ENCODE measurements around the gene FNBP1. TPM values are rescaled to one million over a fixed set of nuclear protein-coding genes. Genes with fewer than 3 reads are reported as not detected.

Gene FNBP1
- total RNA-seq, 1 donor from 2014 or later: 20.5 TPM

DNA sequence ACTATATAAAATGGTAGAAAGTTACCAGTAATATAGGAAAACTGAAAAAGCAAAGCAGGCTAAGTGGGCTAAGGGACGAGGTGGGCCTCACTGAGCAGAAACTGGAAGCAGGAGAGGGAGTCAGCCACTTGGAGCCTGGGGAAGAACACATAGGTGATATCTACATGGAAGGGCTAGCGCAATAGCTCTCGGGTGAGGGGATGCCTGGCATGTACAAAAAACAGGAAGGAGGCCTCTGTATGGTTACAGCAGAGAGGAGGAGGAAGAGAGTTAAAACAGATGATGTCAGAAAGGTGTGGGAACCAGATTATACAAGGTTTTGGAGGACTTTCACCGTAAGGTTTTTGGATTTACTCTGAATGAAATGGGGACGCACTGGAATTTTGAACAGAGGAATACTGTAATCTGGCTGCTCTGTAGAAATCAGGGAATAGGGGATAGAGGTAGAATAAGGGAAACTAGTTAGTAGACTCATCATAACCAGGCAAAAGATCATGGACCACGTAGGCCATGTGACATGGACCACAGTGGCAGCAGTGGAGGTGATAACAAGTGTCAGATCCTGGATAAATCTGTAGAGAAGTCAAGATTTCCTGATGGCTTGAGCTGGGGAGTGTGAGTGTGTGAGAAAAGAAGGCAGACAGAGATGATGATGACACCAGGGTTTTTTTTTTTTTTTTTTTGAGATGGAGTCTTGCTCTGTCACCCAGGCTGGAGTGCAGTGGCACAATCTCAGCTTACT lies 52.5 kb downstream of the FNBP1 start:
- H3K27me3 ChIP-seq (ENCODE audit: low read depth): no peaks in the 10 kb centered on the region
- no peak overlapping the region for H3K4me3 ChIP-seq
- H3K27ac ChIP-seq (replicated peaks): no peak overlapping the region
- TF ChIP-seq, protein P1, sequence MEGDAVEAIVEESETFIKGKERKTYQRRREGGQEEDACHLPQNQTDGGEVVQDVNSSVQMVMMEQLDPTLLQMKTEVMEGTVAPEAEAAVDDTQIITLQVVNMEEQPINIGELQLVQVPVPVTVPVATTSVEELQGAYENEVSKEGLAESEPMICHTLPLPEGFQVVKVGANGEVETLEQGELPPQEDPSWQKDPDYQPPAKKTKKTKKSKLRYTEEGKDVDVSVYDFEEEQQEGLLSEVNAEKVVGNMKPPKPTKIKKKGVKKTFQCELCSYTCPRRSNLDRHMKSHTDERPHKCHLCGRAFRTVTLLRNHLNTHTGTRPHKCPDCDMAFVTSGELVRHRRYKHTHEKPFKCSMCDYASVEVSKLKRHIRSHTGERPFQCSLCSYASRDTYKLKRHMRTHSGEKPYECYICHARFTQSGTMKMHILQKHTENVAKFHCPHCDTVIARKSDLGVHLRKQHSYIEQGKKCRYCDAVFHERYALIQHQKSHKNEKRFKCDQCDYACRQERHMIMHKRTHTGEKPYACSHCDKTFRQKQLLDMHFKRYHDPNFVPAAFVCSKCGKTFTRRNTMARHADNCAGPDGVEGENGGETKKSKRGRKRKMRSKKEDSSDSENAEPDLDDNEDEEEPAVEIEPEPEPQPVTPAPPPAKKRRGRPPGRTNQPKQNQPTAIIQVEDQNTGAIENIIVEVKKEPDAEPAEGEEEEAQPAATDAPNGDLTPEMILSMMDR (IDR thresholded peaks at IDR 0.05; ENCODE audit: borderline replicate concordance): no peak
- no peaks in the 10 kb centered on the region for H3K9me3 ChIP-seq (replicated peaks)
- H3K4me1 ChIP-seq: peaks cover 1% of the 10 kb centered on the region
- peaks cover 5% of the 10 kb centered on the region for H3K36me3 ChIP-seq
- intact Hi-C loops (cut with micrococcal nuclease): no loop called here
- no peak for DNase-seq

DNA sequence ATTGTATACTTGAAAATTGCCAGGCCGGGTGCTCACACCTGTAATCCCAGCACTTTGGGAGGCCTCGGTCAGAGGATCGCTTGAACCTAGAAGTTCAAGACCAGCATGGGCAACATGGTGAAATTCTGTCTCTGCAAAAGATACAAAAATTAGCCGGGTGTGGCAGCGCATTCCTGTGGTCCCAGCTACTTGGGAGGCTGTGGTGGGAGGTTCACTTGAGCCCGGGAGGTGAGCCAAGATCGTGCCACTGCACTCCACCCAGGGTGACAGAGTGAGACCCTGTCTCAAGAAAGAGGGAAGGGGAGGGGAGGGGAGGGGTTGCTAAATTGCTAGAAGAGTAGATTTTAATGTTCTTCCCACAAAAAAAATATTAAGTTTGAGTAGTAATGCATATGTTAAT lies 53.2 kb downstream of the FNBP1 start:
- no peaks in the 10 kb centered on the region for H3K9me3 ChIP-seq (replicated peaks)
- no peaks in the 10 kb centered on the region for H3K27me3 ChIP-seq (ENCODE audit: low read depth)
- H3K4me1 ChIP-seq: no peaks in the 10 kb centered on the region
- peaks cover 5% of the 10 kb centered on the region for H3K36me3 ChIP-seq
- intact Hi-C loops (cut with micrococcal nuclease): no loop called here
- TF ChIP-seq, protein P1 (IDR thresholded peaks at IDR 0.05; ENCODE audit: borderline replicate concordance): no peak
- DNase-seq: no peak
- H3K27ac ChIP-seq (replicated peaks): no peak overlapping the region
- H3K4me3 ChIP-seq: no peak overlapping the region

DNA sequence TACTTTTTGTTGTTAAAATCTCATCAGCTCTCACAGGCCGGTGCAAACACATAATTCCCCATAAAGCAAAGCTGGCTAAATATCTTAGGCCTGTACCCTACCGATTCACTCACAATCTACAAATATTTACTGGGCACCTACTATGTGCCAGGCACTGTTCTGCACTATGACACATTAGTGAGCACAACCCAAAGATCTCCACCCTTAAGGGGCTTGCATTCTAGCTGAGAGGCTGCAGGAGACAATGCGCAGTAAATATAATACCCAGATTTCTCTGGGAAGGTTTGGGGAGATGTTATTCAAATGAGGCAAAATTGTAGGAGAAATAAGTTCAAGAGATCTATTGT lies 53.7 kb downstream of the FNBP1 start:
- H3K4me1 ChIP-seq: peaks cover 1% of the 10 kb centered on the region
- H3K27me3 ChIP-seq (ENCODE audit: low read depth): no peaks in the 10 kb centered on the region
- no peaks in the 10 kb centered on the region for H3K9me3 ChIP-seq (replicated peaks)
- no peak for DNase-seq
- no peak overlapping the region for H3K27ac ChIP-seq (replicated peaks)
- no peak overlapping the region for H3K4me3 ChIP-seq
- peaks cover 5% of the 10 kb centered on the region for H3K36me3 ChIP-seq
- TF ChIP-seq, protein P1 (IDR thresholded peaks at IDR 0.05; ENCODE audit: borderline replicate concordance): no peak
- intact Hi-C loops (cut with micrococcal nuclease): no loop called here

DNA sequence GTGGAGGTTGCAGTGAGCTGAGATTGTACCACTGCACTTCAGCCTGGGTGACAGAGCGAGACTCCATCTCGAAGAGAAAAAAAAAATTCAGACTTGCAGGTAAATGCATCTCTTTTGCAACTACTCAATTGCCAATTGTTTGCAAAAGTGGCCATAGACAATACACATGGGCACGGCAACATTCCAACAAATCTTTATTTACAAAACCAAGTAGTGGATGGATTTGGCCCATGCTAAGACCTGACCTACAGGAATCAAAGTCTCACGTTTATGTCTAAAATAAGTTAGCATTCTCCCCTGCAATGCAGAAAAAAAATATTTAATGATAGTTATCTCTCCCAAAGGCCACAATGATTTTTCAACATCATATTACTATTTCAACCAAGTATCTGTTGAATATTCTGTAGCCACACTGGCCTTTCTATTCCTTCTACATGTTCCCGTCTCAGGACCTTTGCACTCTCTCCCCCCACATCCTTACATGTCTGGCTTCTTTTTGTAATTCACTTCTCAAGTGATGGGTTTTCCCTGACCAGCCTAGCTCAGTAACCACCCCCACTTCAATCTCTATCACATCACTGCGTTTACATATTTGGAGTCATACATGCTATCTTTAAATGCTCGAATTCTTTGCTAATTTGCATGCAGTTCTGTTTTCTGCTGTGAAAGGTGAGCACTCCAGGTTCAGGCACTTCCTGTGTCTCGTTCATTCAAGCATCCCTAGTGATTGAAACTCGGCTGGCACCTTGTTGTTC lies 54.2 kb downstream of the FNBP1 start:
- Histone ChIP-seq H3K9me3 (replicated peaks) (no peaks in the 10 kb centered on the region), H3K4me1 (peaks cover 7% of the 10 kb centered on the region), H3K27me3 (ENCODE audit: low read depth) (no peaks in the 10 kb centered on the region), H3K4me3 (no peak overlapping the region), H3K27ac (replicated peaks) (no peak overlapping the region), H3K36me3 (peaks cover under 1% of the 10 kb centered on the region)
- intact Hi-C loops (cut with micrococcal nuclease): no loop called here
- TF ChIP-seq, protein P1 (IDR thresholded peaks at IDR 0.05; ENCODE audit: borderline replicate concordance): no peak
- DNase-seq: no peak

DNA sequence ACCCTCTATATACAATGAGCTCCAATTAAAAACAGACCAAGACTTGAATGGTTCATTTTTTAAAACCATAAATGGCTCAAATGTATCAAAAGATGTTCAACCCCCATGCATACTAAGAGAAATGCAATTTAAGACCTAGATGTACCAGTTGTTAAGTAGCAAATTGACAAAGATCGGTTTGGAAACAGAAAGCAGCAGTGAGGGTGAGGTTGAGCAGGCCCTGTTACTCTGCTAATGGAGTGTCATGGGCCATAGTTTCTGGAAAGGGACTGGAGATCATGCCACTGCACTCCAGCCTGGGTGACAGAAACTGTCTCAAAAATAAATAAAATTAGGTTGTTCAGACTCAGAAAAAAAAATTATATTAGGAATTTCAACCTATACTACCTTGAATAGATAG lies 55.0 kb downstream of the FNBP1 start:
- no peak for DNase-seq
- Histone ChIP-seq H3K27ac (replicated peaks) (no peak overlapping the region), H3K4me3 (no peak overlapping the region), H3K36me3 (no peaks in the 10 kb centered on the region), H3K9me3 (replicated peaks) (no peaks in the 10 kb centered on the region), H3K4me1 (peaks cover 11% of the 10 kb centered on the region), H3K27me3 (ENCODE audit: low read depth) (no peaks in the 10 kb centered on the region)
- TF ChIP-seq, protein P1 (IDR thresholded peaks at IDR 0.05; ENCODE audit: borderline replicate concordance): no peak
- intact Hi-C loops (cut with micrococcal nuclease): no loop called here
